Ishikawa (cell line): Measurements from ENCODE around the gene RASSF1.

Source experiments
- CEBPB ChIP-seq: IDR thresholded peaks from 2 replicates; pipeline ENCODE4 v1.6.1; 2012
- CREB1 ChIP-seq: IDR thresholded peaks from 2 replicates; pipeline ENCODE4 v1.6.1; 2012; ENCODE audit warnings: low read depth
- EGR1 ChIP-seq: IDR thresholded peaks from 2 replicates; pipeline ENCODE4 v1.6.1; 2012
- EP300 ChIP-seq: IDR thresholded peaks from 2 replicates; pipeline ENCODE4 v1.6.1; 2012; ENCODE audit warnings: borderline replicate concordance
- FOXM1 ChIP-seq: IDR thresholded peaks from 2 replicates; pipeline ENCODE4 v1.6.1; 2012; ENCODE audit warnings: low read depth, borderline replicate concordance
- NFIC ChIP-seq: IDR thresholded peaks from 2 replicates; pipeline ENCODE4 v1.6.1; 2012
- RAD21 ChIP-seq: IDR thresholded peaks from 2 replicates; pipeline ENCODE4 v1.6.1; 2012; ENCODE audit warnings: low read depth
- TAF1 ChIP-seq: IDR thresholded peaks from 2 replicates; pipeline ENCODE4 v1.6.1; 2012; ENCODE audit warnings: low read depth, mild to moderate bottlenecking
- TCF12 ChIP-seq: IDR thresholded peaks from 2 replicates; pipeline ENCODE4 v1.6.1; 2012; ENCODE audit warnings: low read depth
- TEAD4 ChIP-seq: IDR thresholded peaks from 2 replicates; pipeline ENCODE4 v1.6.1; 2012
- YY1 ChIP-seq: IDR thresholded peaks from 2 replicates; pipeline ENCODE4 v1.6.1; 2012; ENCODE audit warnings: low read depth
- TF ChIP-seq, protein P1 (sequence below): IDR thresholded peaks from 2 replicates; pipeline ENCODE4 v1.6.1; 2012; ENCODE audit warnings: low read depth, mild to moderate bottlenecking
- TF ChIP-seq, protein P2 (sequence below): IDR thresholded peaks from 2 replicates; pipeline ENCODE4 v1.6.1; 2012
- TF ChIP-seq, protein P3 (sequence below): IDR thresholded peaks from 2 replicates; pipeline ENCODE4 v1.6.1; 2012

RASSF1 gene

GRCh38 chr3:50371133-50371685, 30.6 kb upstream of the RASSF1 start:
- TF ChIP-seq, protein P1, sequence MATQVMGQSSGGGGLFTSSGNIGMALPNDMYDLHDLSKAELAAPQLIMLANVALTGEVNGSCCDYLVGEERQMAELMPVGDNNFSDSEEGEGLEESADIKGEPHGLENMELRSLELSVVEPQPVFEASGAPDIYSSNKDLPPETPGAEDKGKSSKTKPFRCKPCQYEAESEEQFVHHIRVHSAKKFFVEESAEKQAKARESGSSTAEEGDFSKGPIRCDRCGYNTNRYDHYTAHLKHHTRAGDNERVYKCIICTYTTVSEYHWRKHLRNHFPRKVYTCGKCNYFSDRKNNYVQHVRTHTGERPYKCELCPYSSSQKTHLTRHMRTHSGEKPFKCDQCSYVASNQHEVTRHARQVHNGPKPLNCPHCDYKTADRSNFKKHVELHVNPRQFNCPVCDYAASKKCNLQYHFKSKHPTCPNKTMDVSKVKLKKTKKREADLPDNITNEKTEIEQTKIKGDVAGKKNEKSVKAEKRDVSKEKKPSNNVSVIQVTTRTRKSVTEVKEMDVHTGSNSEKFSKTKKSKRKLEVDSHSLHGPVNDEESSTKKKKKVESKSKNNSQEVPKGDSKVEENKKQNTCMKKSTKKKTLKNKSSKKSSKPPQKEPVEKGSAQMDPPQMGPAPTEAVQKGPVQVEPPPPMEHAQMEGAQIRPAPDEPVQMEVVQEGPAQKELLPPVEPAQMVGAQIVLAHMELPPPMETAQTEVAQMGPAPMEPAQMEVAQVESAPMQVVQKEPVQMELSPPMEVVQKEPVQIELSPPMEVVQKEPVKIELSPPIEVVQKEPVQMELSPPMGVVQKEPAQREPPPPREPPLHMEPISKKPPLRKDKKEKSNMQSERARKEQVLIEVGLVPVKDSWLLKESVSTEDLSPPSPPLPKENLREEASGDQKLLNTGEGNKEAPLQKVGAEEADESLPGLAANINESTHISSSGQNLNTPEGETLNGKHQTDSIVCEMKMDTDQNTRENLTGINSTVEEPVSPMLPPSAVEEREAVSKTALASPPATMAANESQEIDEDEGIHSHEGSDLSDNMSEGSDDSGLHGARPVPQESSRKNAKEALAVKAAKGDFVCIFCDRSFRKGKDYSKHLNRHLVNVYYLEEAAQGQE = no peak
- no peak for TF ChIP-seq TAF1
- no peak for TF ChIP-seq TEAD4
- no peak for TF ChIP-seq RAD21
- TF ChIP-seq, protein P2, sequence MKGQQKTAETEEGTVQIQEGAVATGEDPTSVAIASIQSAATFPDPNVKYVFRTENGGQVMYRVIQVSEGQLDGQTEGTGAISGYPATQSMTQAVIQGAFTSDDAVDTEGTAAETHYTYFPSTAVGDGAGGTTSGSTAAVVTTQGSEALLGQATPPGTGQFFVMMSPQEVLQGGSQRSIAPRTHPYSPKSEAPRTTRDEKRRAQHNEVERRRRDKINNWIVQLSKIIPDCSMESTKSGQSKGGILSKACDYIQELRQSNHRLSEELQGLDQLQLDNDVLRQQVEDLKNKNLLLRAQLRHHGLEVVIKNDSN = no peak
- no peak for TF ChIP-seq CEBPB

GRCh38 chr3:50370594-50370993, 30.0 kb upstream of the RASSF1 start:
- TF ChIP-seq TEAD4 (no peak), YY1 (no peak), FOXM1 (no peak), RAD21 (peak; percentile 64), CREB1 (no peak)
- TF ChIP-seq, protein P3, sequence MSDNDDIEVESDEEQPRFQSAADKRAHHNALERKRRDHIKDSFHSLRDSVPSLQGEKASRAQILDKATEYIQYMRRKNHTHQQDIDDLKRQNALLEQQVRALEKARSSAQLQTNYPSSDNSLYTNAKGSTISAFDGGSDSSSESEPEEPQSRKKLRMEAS = no peak
- TF ChIP-seq, protein P2 = no peak

DNA sequence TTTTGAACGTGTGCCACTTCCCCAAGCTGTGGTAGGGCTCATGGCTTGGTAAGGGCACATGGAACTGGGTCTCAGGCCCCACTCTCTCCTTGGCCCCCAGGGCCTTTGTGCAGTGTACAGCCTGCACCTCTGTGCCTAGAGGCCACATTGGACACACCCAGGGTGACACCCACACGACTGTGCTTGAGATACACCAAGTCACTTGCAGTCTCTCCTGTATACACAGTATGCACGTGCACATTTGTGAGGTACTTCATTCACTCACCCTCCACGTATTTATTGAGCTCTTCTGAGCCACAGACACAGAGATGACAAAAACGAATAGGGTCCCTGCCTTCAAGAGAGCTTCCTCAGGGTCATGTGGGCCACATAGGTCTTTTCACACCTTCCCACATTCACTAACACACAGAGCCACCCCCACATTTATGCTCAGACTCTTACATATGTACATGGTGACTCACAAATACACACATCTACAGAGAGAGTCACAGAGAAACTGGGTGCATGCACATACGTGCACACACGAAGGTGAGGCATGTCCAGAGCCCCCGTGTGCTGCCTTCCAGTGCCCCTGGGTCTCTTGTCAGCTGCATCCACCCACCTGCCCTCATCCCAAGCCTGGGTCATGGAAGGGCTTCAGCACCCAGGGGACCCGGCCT, 28.5 kb upstream of the RASSF1 start:
- TF ChIP-seq NFIC (no peak), CREB1 (no peak), EGR1 (no peak), RAD21 (no peak), TAF1 (no peak), EP300 (no peak)

DNA sequence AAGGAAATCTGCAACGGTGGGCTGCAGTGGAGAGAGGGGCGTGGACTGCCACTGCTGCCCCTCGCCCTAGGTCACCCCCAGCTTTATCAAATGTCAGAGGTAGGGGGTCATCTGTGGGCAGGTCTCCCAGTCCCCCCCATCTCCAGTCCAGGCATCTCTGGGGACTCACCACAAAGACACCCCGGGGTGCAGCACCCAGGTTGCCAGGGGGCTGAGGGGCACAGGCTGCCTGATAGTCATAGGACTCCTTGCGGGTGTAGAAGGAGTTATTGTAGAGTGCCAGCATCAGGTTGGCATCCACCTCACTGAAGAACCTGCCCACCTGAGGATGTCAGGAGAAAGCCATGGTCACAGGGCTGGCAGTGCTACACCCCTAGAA, 25.2 kb upstream of the RASSF1 start:
- TF ChIP-seq CREB1 (no peak), CEBPB (no peak), EP300 (no peak), NFIC (no peak), TCF12 (no peak), TEAD4 (no peak), YY1 (no peak), FOXM1 (no peak)
- TF ChIP-seq, protein P2 = no peak
- TF ChIP-seq, protein P1 = no peak

DNA sequence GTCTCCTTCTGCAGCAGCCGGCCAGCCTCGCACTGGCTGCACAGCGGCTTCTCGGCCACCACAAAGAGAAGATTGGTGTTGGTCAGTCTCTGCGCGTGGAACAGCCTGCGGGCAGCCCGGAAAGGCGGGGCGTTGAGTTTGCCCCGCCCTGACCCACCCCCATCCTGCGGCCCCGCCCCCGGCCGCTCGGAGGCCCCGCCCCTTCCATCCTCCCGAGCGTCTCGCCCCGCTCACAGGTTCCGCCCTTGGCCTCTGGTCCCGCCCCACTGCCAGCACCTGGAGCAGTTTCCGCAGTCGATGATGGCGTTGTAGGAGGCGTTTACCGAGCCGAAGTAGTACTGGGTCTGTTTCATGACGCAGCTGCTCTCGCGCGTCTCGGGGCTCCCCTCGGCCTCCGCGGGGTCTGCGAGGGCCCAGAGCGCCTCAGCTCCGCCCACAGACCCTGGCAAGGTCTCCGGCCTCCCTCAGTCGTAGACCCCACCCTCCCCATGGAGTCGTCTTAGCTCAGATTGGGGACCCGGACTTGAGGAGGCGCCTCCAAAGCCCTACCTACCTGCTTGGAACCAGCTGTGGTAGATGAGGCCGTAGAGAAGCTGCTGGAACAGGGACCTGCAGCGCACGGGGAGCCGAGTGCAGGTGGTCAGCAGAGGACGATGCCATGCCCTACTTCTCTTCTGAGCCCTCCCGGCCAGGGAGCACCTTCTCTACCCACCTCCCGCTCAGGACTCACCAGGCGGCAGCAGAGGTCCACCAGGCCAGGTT, 24.6 kb upstream of the RASSF1 start:
- 0 out of 2 replicates have a peak, but pooled peaks have one; percentile 3 for TF ChIP-seq CREB1
- TF ChIP-seq RAD21 = peak; percentile 28; the same call in 1 of the 2 replicates
- TF ChIP-seq, protein P1 = no peak
- TF ChIP-seq, protein P2 = no peak
- TF ChIP-seq, protein P3 = peak; percentile 55; the same call in 1 of the 2 replicates
- no peak for TF ChIP-seq YY1
